Measurements from ENCODE around the gene SUSD1. TPM values are rescaled to one million over a fixed set of nuclear protein-coding genes. Genes with fewer than 3 reads are reported as not detected.

The SUSD1 gene
- total and polyA plus RNA-seq, 9 donors: 1.1 to 21.0 (median 3.4) TPM

DNA sequence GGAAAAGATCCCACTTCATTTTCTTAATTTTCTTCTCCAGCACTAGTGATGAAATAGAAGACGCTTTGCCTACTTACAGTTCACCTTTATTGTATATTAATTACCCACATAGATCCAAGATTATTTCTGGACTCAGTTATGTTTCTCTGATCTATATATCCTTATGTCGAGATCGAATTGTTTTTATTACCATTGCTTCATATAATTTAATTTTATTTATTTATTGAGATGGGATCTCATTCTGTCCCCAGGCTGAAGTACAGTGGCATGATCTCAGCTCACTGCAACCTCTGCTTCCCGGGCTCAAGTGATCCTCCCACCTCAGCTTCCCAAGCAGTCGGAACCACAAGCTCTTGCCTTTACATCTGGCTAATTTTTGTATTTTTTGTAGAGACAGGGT is 157.2 kb downstream of the SUSD1 start:
- Histone ChIP-seq H3K9me3 (no peaks in the 10 kb centered on the region), H3K36me3 (no peaks in the 10 kb centered on the region), H3K4me3 (no peak overlapping the region), H3K27me3 (no peaks in the 10 kb centered on the region), H3K27ac (no peak overlapping the region), H3K4me1 (ENCODE audit: insufficient read depth) (no peaks in the 10 kb centered on the region)
- TF ChIP-seq, protein P1, sequence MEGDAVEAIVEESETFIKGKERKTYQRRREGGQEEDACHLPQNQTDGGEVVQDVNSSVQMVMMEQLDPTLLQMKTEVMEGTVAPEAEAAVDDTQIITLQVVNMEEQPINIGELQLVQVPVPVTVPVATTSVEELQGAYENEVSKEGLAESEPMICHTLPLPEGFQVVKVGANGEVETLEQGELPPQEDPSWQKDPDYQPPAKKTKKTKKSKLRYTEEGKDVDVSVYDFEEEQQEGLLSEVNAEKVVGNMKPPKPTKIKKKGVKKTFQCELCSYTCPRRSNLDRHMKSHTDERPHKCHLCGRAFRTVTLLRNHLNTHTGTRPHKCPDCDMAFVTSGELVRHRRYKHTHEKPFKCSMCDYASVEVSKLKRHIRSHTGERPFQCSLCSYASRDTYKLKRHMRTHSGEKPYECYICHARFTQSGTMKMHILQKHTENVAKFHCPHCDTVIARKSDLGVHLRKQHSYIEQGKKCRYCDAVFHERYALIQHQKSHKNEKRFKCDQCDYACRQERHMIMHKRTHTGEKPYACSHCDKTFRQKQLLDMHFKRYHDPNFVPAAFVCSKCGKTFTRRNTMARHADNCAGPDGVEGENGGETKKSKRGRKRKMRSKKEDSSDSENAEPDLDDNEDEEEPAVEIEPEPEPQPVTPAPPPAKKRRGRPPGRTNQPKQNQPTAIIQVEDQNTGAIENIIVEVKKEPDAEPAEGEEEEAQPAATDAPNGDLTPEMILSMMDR (IDR thresholded peaks at IDR 0.05): no peak
- no peak for DNase-seq
- WGBS, 3 donors: 91 to 97% (median 93%) methylated on average over 5 of the region's 5 CpGs
- intact Hi-C loops (cut with DNase I): no loop called here

DNA sequence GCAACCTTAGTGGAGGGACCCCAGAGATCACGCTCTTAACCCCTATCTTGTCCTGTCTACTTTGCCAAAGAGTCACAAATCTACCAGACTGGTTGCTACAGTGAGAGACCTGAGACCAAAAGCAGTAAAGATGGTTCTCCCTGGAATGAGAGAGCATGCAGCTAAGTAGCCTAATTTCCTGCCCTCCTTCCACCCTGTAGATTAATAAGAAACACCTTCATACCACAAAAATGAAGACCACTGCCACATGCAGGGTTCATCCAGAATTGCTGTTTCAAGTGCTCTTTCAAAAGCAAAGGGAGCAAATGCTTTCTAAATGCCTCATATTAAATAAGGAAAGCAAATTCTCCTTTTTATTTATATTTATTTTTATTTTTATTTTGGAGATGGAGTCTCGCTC is 159.4 kb downstream of the SUSD1 start:
- intact Hi-C loops (cut with DNase I): no loop called here
- H3K4me1 ChIP-seq (ENCODE audit: insufficient read depth): no peaks in the 10 kb centered on the region
- H3K27me3 ChIP-seq: no peaks in the 10 kb centered on the region
- H3K36me3 ChIP-seq: no peaks in the 10 kb centered on the region
- TF ChIP-seq POLR2A (IDR thresholded peaks at IDR 0.05) (no peak), EP300 (IDR thresholded peaks at IDR 0.05) (no peak)
- TF ChIP-seq, protein P1 (IDR thresholded peaks at IDR 0.05): no peak
- DNase-seq: no peak
- no peak overlapping the region for H3K27ac ChIP-seq
- no peaks in the 10 kb centered on the region for H3K9me3 ChIP-seq
- 40 to 57% (median 43%) methylated on average over 2 of the region's 2 CpGs for WGBS, 3 donors
- H3K4me3 ChIP-seq: no peak overlapping the region

DNA sequence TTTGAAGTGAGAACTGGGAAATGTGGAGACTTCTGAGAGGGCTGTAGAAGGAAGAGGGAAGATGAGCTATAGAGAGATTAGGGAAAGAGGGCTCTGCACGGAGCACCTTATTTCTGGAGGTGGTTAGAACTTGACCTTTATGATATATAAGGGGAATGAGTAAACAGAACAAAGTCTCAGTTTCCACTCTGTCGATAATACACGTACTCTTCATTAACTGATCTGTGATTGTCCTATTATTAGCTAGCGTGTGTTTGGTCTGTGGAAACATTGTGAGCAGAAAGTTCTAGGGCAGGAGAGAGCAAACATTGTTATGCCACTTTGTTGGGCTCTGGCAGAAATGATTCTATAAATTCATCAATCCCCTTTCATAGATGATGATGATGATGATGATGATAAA is 159.9 kb downstream of the SUSD1 start:
- intact Hi-C loops (cut with DNase I): no loop called here
- WGBS, 3 donors: 92 to 95% (median 95%) methylated on average over 4 of the region's 4 CpGs
- Histone ChIP-seq H3K27me3 (no peaks in the 10 kb centered on the region), H3K36me3 (no peaks in the 10 kb centered on the region), H3K4me1 (ENCODE audit: insufficient read depth) (no peaks in the 10 kb centered on the region), H3K9me3 (no peaks in the 10 kb centered on the region), H3K27ac (no peak overlapping the region), H3K4me3 (no peak overlapping the region)
- TF ChIP-seq, protein P1 (IDR thresholded peaks at IDR 0.05): no peak
- TF ChIP-seq EP300 (IDR thresholded peaks at IDR 0.05) (no peak), POLR2A (IDR thresholded peaks at IDR 0.05) (no peak)
- no peak for DNase-seq

DNA sequence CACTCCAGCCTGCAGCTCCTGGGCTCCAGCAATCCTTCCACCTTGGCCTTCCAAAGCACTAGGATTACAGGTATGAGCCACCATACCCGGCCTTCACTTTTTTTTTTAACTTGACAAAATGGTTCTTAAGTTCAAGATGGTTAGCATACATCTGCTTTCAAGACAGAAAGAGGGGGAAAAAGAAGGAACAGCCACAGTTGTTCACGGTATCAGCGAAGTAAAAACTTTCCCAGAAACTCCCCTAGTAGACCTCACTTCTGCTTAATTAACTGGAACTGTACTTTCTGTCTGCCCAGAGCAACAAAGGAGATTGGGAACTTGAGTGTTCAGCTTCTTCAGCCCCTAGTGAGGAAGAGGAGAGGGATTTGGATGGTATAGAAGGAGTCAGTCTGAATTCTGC is 161.8 kb downstream of the SUSD1 start:
- Histone ChIP-seq H3K4me3 (no peak overlapping the region), H3K9me3 (no peaks in the 10 kb centered on the region), H3K36me3 (no peaks in the 10 kb centered on the region), H3K27me3 (no peaks in the 10 kb centered on the region), H3K27ac (no peak overlapping the region), H3K4me1 (ENCODE audit: insufficient read depth) (no peaks in the 10 kb centered on the region)
- no peak for DNase-seq
- TF ChIP-seq, protein P1 (IDR thresholded peaks at IDR 0.05): no peak
- TF ChIP-seq POLR2A (IDR thresholded peaks at IDR 0.05) (no peak), EP300 (IDR thresholded peaks at IDR 0.05) (no peak)
- intact Hi-C loops (cut with DNase I): no loop called here
- 90 to 100% (median 95%) methylated on average over 3 of the region's 3 CpGs for WGBS, 3 donors

Measured in ovary (tissue), 9 donors.